SK-N-MC (cell line): Measurements from ENCODE around the gene STK11IP.

ENCODE experiments used
- EZH2 ChIP-seq: fragments of 200-600 bp; sonication (generic); IDR thresholded peaks from one replicate; pipeline ENCODE4 v1.6.1; 2017; ENCODE audit warnings: antibody characterized with exemption
- FOXP2 ChIP-seq: optimal IDR thresholded peaks from 2 replicates; pipeline ENCODE3; 2011; ENCODE audit warnings: mild to moderate bottlenecking, moderate library complexity; ENCODE audit not compliant: insufficient read depth; ENCODE audit errors: extremely low read length, control extremely low read depth
- POLR2AphosphoS5 ChIP-seq: IDR thresholded peaks from 2 replicates; pipeline ENCODE4 v1.6.1; 2012; ENCODE audit warnings: mild to moderate bottlenecking, low read depth, low read length, borderline replicate concordance

GRCh38 chr2:219663116-219663762 lies 65.6 kb downstream of the STK11IP start:
- no peak for TF ChIP-seq FOXP2
- no peak for TF ChIP-seq POLR2AphosphoS5
- TF ChIP-seq EZH2 = no peak
